GM12878 (cell line): Measurements from ENCODE around the gene CHMP1B.

Source experiments
- CHD2 ChIP-seq: IDR thresholded peaks from 2 replicates; pipeline ENCODE4 v1.6.1; 2011; ENCODE audit warnings: low read depth, low read length, improper control_type of control experiment, borderline replicate concordance
- CTCF ChIP-seq, 3 experiments: IDR thresholded peaks in 2 of 3; conservative IDR thresholded peaks in 1 of 3; 2 replicates each; pipeline ENCODE4 v1.5.1; 2011; ENCODE audit warnings: low read depth in 3 of 3, low read length in 3 of 3, mild to moderate bottlenecking in 3 of 3, control low read depth in 2 of 3, moderate library complexity in 2 of 3, inconsistent platforms in 1 of 3, mixed read lengths in 1 of 3; ENCODE audit not compliant: control insufficient read depth in 2 of 3, insufficient read depth in 1 of 3; ENCODE audit errors: extremely low read depth in 1 of 3
- CUX1 ChIP-seq: IDR thresholded peaks from 2 replicates; pipeline ENCODE4 v1.6.1; 2012; ENCODE audit warnings: improper control_type of control experiment, low read depth, low read length; ENCODE audit not compliant: insufficient replicate concordance
- EZH2 ChIP-seq: IDR thresholded peaks from 2 replicates; pipeline ENCODE4 v1.6.1; 2012; ENCODE audit warnings: low read depth, mild to moderate bottlenecking, control low read depth, inconsistent platforms, low read length, borderline replicate concordance; ENCODE audit not compliant: control insufficient read depth
- MTA2 ChIP-seq: fragments of 450-650 bp; IDR thresholded peaks from 2 replicates; pipeline ENCODE4 v1.6.1; 2016; ENCODE audit warnings: low read depth, mild to moderate bottlenecking, moderate library complexity
- NFIC ChIP-seq: IDR thresholded peaks from 2 replicates; pipeline ENCODE4 v1.6.1; 2012; ENCODE audit warnings: low read depth, mild to moderate bottlenecking, inconsistent platforms, low read length, moderate library complexity
- POLR2A ChIP-seq: IDR thresholded peaks from 2 replicates; pipeline ENCODE4 v1.6.1; 2011; ENCODE audit warnings: low read depth, mild to moderate bottlenecking, low read length
- POLR2AphosphoS5 ChIP-seq: IDR thresholded peaks from 2 replicates; pipeline ENCODE4 v1.6.1; 2011; ENCODE audit warnings: mild to moderate bottlenecking, low read length, inconsistent platforms

DNA sequence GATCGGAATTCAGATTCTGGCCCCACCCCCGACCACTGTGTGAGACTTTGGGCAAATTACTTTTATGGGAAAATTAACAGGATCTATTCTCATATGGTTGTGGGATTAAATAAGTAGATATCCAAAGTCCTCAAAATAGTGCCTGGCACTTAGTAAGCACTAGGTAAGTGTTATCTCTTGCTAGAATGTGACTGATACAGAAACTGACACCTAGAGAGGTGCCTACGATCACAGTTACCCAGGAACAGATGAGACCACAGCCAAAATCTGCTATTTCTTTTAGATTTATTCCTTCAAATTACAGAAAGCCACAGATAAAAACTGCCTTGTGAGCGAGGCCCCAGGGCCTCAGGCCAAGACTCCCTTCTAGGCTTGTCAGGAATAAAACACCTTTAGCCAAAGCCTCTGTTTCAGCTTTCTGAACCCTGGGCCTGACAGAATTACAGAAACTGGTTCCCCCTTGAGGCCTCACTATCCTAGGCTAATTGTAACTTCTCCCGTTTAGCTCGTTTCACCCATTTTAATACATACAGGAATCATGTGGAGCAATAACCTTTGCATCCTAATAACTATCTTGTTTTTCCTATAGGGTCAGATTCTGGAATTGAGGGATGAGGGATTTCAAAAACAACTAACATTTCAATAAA, 22.3 kb upstream of the CHMP1B start:
- TF ChIP-seq CUX1 (no peak), CHD2 (no peak), POLR2A (no peak), NFIC (no peak), MTA2 (peak; percentile 70), EZH2 (no peak), CTCF (IDR thresholded peaks at IDR 0.05 in 2 of 3, conservative IDR thresholded peaks at IDR 0.05 in 1 of 3; ENCODE audit: control insufficient read depth in 2 of 3, extremely low read depth in 1 of 3, insufficient read depth in 1 of 3, low read depth in 3 of 3, low read length in 3 of 3) (no peak), POLR2AphosphoS5 (no peak)
